Measurements from ENCODE around the gene CHRFAM7A. TPM values are rescaled to one million over a fixed set of nuclear protein-coding genes. Genes with fewer than 3 reads are reported as not detected.

The CHRFAM7A gene
- total RNA-seq, 2 experiments from 2014 or later: 0.90 TPM; not detected in 1

Other genes starting within 250 kb of the CHRFAM7A start
- gene GOLGA8R, start 20.7 kb upstream of the CHRFAM7A start, total RNA-seq: under 1 TPM; 0.14 to 0.56 TPM
- gene GOLGA8Q, start 158.5 kb upstream of the CHRFAM7A start, total RNA-seq: under 1 TPM in 1 of 2 experiments, not detected in 1; 0.33 TPM
- gene GOLGA8H, start 210.5 kb upstream of the CHRFAM7A start, total RNA-seq: not detected